ENCODE measurements around the gene RNF144B.

Gene RNF144B

DNA sequence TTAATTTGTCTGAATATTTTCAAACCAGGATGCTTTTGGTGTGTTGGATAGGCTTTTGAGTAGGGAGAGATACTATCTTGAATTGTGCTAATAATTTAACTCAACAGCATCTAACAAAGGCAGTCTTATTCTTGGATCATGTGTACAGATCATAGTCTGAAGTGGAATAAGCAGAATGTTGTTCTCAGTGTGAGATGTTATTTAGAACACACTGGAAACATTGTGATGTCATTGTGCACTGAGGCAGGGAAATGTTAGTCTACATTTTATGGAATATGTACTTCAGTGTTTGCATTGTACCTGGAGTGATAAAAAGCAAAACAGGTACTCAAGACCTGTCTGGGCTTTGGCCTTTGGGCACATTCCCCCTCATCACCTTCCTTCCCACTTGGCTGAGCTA is 35.0 kb downstream of the RNF144B start:
- Histone ChIP-seq H3K27me3 (replicated peaks; ENCODE audit: control insufficient read depth, insufficient read depth, low read length) (no peaks in the 10 kb centered on the region), H3K36me3 (ENCODE audit: control insufficient read depth, insufficient read depth, low read length) (no peaks in the 10 kb centered on the region), H3K4me3 (replicated peaks; ENCODE audit: low read depth, low read length) (no peak overlapping the region)
- no peak for DNase-seq (ENCODE audit: extremely low read depth, insufficient read length)
- TF ChIP-seq, protein P1, sequence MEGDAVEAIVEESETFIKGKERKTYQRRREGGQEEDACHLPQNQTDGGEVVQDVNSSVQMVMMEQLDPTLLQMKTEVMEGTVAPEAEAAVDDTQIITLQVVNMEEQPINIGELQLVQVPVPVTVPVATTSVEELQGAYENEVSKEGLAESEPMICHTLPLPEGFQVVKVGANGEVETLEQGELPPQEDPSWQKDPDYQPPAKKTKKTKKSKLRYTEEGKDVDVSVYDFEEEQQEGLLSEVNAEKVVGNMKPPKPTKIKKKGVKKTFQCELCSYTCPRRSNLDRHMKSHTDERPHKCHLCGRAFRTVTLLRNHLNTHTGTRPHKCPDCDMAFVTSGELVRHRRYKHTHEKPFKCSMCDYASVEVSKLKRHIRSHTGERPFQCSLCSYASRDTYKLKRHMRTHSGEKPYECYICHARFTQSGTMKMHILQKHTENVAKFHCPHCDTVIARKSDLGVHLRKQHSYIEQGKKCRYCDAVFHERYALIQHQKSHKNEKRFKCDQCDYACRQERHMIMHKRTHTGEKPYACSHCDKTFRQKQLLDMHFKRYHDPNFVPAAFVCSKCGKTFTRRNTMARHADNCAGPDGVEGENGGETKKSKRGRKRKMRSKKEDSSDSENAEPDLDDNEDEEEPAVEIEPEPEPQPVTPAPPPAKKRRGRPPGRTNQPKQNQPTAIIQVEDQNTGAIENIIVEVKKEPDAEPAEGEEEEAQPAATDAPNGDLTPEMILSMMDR (IDR thresholded peaks at IDR 0.05; ENCODE audit: insufficient read depth, low read length, poor library complexity, severe bottlenecking) = no peak

GRCh38 chr6:18423426-18423825 is 36.3 kb downstream of the RNF144B start:
- no peak for DNase-seq (ENCODE audit: extremely low read depth, insufficient read length)
- TF ChIP-seq, protein P1 (IDR thresholded peaks at IDR 0.05; ENCODE audit: insufficient read depth, low read length, poor library complexity, severe bottlenecking) = no peak
- Histone ChIP-seq H3K27me3 (replicated peaks; ENCODE audit: control insufficient read depth, insufficient read depth, low read length) (no peaks in the 10 kb centered on the region), H3K36me3 (ENCODE audit: control insufficient read depth, insufficient read depth, low read length) (no peaks in the 10 kb centered on the region), H3K4me3 (replicated peaks; ENCODE audit: low read depth, low read length) (no peak overlapping the region)

DNA sequence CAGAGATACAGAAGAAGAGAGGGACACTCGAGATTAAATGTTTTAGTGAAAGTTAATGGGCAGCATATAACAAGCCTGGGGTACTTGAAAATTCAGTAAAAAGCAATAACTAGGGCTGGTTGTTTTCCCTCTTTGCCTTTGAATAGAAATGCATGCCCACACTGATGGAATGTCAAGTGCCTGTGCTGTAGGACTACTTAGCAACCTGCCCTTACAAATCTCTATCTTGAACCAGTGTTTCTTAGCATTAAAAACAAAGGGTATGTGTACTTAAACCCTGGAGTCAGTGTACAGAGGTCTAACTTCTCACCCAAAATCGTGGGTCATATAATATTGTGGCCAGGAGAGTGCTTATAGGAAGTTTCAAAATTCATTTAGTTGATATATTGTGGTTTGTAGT is 37.1 kb downstream of the RNF144B start:
- H3K27me3 ChIP-seq (replicated peaks; ENCODE audit: control insufficient read depth, insufficient read depth, low read length) = no peaks in the 10 kb centered on the region
- H3K36me3 ChIP-seq (ENCODE audit: control insufficient read depth, insufficient read depth, low read length) = no peaks in the 10 kb centered on the region
- DNase-seq (ENCODE audit: extremely low read depth, insufficient read length) = no peak
- no peak overlapping the region for H3K4me3 ChIP-seq (replicated peaks; ENCODE audit: low read depth, low read length)
- TF ChIP-seq, protein P1 (IDR thresholded peaks at IDR 0.05; ENCODE audit: insufficient read depth, low read length, poor library complexity, severe bottlenecking) = no peak

DNA sequence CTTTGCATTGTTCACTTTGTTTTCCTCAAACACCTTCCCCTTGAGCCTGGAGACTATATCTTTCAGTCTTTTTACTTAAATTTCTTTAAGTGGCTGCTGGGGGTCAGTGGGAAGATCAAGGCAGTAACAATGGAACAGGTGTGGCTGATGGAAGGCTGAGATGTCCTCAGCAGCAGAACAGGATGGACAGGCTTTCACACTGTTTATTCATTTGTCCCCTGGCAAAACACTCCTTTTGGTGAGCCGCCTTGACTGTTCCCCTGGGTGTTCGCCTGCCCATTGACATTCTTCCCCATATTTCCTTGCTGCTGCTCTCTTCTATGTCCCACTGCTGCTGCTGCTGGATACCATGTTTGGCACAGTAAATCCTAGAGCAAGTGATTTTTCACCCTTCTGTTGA is 38.1 kb downstream of the RNF144B start:
- Histone ChIP-seq H3K27me3 (replicated peaks; ENCODE audit: control insufficient read depth, insufficient read depth, low read length) (no peaks in the 10 kb centered on the region), H3K4me3 (replicated peaks; ENCODE audit: low read depth, low read length) (no peak overlapping the region), H3K36me3 (ENCODE audit: control insufficient read depth, insufficient read depth, low read length) (no peaks in the 10 kb centered on the region)
- no peak for DNase-seq (ENCODE audit: extremely low read depth, insufficient read length)
- TF ChIP-seq, protein P1 (IDR thresholded peaks at IDR 0.05; ENCODE audit: insufficient read depth, low read length, poor library complexity, severe bottlenecking) = no peak

- no peaks in the 10 kb centered on the region for H3K27me3 ChIP-seq (replicated peaks; ENCODE audit: control insufficient read depth, insufficient read depth, low read length)
- TF ChIP-seq, protein P1 (IDR thresholded peaks at IDR 0.05; ENCODE audit: insufficient read depth, low read length, poor library complexity, severe bottlenecking) = no peak
- H3K36me3 ChIP-seq (ENCODE audit: control insufficient read depth, insufficient read depth, low read length) = no peaks in the 10 kb centered on the region
- no peak for DNase-seq (ENCODE audit: extremely low read depth, insufficient read length)
- no peak overlapping the region for H3K4me3 ChIP-seq (replicated peaks; ENCODE audit: low read depth, low read length)
Measured at GRCh38 chr6:18427296-18427695, 40.1 kb downstream of the RNF144B start.

DNA sequence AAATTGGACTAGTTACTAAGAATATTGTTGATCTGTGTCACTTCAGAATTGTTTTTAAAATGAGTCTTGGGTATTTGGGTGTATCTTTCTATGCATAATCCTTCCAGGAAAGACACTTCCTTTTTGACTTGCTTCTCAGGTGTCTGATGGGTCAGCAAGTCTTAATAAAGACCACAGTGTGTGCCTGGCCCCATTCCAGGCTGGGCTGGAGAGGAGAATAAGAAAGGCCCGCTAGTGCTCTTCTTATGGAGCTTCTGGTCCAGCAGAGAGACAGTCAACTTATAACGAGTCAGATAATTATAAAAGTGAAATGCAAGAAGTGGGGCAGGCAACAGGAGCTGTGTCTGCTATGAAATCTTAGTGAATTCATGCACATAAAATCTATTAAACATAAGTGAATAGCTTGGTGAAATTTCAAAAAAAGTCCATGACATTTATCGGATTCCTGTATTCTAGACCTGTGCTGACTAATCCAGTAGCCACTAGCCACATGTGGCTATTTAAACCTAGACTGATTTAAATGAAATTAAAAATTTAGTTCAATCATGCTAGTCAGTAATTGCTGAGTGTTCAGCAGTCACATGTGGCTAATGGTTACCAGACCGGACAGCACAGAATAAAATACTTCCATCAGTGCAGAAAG is 42.6 kb downstream of the RNF144B start:
- Histone ChIP-seq H3K4me3 (replicated peaks; ENCODE audit: low read depth, low read length) (no peak overlapping the region), H3K27me3 (replicated peaks; ENCODE audit: control insufficient read depth, insufficient read depth, low read length) (no peaks in the 10 kb centered on the region; the same call in 1 of the 2 replicates), H3K36me3 (ENCODE audit: control insufficient read depth, insufficient read depth, low read length) (no peaks in the 10 kb centered on the region)
- DNase-seq (ENCODE audit: extremely low read depth, insufficient read length) = no peak
- TF ChIP-seq, protein P1 (IDR thresholded peaks at IDR 0.05; ENCODE audit: insufficient read depth, low read length, poor library complexity, severe bottlenecking) = no peak
